ENCODE data around the gene ZNF750. TPM values are rescaled to one million over a fixed set of nuclear protein-coding genes. Genes with fewer than 3 reads are reported as not detected.

Gene ZNF750
- polyA plus RNA-seq, 1 donor (not counting 4 experiments of a cell fraction or from before 2014, with no cell fraction given): 5.5 TPM

DNA sequence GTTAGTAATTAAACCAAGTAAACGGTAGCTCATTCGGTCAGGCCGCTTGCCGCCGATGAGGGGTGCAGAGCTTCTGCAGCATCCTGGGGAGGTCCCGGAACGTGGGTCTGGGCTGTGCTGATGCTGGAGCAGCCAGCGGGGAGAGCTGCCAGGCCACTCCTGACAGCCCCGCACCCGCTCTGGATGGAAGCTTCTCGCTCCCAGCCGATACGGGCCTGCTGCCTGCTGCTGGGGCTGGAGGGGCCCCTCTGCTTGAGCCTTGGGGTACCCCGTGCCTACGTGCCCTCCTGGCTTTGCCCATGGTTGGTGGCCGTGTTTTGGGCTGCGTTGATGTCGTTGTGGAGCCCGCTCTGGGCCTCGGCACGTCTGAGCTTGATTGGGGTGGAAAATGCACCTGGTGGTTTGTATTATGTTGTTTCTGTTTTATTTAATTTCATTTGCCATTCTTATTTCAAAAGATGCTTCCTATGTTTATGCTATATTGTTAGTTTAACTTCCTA, 41.6 kb upstream of the ZNF750 start:
- Histone ChIP-seq H3K27ac (ENCODE audit: control insufficient read depth, insufficient read depth, low read length) (no peak overlapping the region), H3K27me3 (ENCODE audit: control insufficient read depth, extremely low read depth, insufficient read depth, low read length) (no peaks in the 10 kb centered on the region), H3K9ac (ENCODE audit: control insufficient read depth, extremely low read depth, insufficient read depth, low read length) (no peak overlapping the region), H4K20me1 (ENCODE audit: control insufficient read depth, extremely low read depth, insufficient read depth, low read length) (no peaks in the 10 kb centered on the region), H3K4me2 (ENCODE audit: control insufficient read depth, extremely low read depth, insufficient read depth, low read depth, low read length) (no peak overlapping the region), H3K9me3 (ENCODE audit: control insufficient read depth, low read depth, low read length) (no peaks in the 10 kb centered on the region), H3K36me3 (ENCODE audit: control insufficient read depth in 2 of 2, extremely low read depth in 1 of 2, insufficient read depth in 2 of 2, low read length in 2 of 2) (peaks cover 4 to 16% of the 10 kb centered on the region in 2 experiments), H3K79me2 (ENCODE audit: control insufficient read depth, insufficient read depth, low read length) (peaks cover 42% of the 10 kb centered on the region), H3K4me1 (ENCODE audit: control insufficient read depth, extremely low read depth, insufficient read depth, low read length) (peaks cover 11% of the 10 kb centered on the region), H2AFZ (ENCODE audit: control insufficient read depth, low read length) (no peak overlapping the region), H3K4me3 (ENCODE audit: control insufficient read depth in 2 of 3, extremely low read depth in 1 of 3, insufficient read depth in 2 of 3, low read depth in 1 of 3, low read length in 3 of 3) (no peak overlapping the region), H3K9me1 (ENCODE audit: control insufficient read depth, extremely low read depth, insufficient read depth, low read length) (no peaks in the 10 kb centered on the region)
- dilution Hi-C loops (cut with MboI; ENCODE audit: extremely low pct_ligation_motif_present, low sequenced_read_pairs): no loop called here
- TF ChIP-seq EZH2 (IDR thresholded peaks at IDR 0.05; ENCODE audit: low read length): no peak
- TF ChIP-seq, protein P1, sequence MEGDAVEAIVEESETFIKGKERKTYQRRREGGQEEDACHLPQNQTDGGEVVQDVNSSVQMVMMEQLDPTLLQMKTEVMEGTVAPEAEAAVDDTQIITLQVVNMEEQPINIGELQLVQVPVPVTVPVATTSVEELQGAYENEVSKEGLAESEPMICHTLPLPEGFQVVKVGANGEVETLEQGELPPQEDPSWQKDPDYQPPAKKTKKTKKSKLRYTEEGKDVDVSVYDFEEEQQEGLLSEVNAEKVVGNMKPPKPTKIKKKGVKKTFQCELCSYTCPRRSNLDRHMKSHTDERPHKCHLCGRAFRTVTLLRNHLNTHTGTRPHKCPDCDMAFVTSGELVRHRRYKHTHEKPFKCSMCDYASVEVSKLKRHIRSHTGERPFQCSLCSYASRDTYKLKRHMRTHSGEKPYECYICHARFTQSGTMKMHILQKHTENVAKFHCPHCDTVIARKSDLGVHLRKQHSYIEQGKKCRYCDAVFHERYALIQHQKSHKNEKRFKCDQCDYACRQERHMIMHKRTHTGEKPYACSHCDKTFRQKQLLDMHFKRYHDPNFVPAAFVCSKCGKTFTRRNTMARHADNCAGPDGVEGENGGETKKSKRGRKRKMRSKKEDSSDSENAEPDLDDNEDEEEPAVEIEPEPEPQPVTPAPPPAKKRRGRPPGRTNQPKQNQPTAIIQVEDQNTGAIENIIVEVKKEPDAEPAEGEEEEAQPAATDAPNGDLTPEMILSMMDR (optimal IDR thresholded peaks at IDR 0.05 in 1 of 3, IDR thresholded peaks at IDR 0.05 in 1 of 3, conservative IDR thresholded peaks at IDR 0.05 in 1 of 3; ENCODE audit: extremely low read depth in 1 of 3, insufficient read depth in 2 of 3, low read length in 3 of 3): no peak
- DNase-seq (ENCODE audit: low read depth, low spot score) (no peak), FAIRE-seq (no peak)

DNA sequence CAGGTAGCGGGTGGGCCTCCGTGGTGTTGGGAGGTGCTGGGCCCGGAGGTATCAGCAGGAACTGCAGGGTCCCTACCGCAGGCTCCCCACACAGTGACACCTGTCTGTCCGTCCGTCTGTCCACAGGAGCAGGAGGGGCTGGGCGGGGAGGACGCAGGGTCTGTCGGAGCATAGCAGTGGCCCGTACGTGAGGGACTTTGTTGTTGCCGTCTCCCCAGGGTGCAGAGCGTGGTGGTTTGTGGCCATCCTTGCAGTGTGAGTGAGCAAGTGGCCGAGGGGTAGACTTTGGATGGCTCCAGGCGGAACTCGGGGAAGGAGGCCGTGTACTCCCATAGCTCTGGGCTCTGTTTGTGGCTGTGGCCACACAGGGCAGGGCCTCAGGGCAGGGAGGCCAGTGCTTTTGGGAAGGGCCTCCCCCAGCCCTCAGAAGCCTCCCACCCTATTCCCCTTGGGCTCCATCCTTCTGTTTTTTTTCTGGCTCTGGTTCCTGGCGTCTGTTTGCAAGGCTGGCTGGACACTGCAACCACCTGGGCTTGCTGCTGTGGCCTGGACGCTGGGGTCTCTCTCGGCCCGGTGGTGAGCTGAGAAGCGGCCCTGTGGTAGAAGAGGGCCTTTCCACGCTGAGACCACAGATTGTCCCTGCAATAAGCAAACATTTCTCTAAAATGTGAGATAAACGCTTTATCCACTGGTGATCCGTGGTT, 41.0 kb upstream of the ZNF750 start:
- TF ChIP-seq, protein P1 (optimal IDR thresholded peaks at IDR 0.05 in 1 of 3, IDR thresholded peaks at IDR 0.05 in 1 of 3, conservative IDR thresholded peaks at IDR 0.05 in 1 of 3; ENCODE audit: extremely low read depth in 1 of 3, insufficient read depth in 2 of 3, low read length in 3 of 3): no peak
- TF ChIP-seq EZH2 (IDR thresholded peaks at IDR 0.05; ENCODE audit: low read length): no peak
- Histone ChIP-seq H3K27ac (ENCODE audit: control insufficient read depth, insufficient read depth, low read length) (no peak overlapping the region), H4K20me1 (ENCODE audit: control insufficient read depth, extremely low read depth, insufficient read depth, low read length) (no peaks in the 10 kb centered on the region), H3K4me2 (ENCODE audit: control insufficient read depth, extremely low read depth, insufficient read depth, low read depth, low read length) (no peak overlapping the region), H2AFZ (ENCODE audit: control insufficient read depth, low read length) (no peak overlapping the region), H3K27me3 (ENCODE audit: control insufficient read depth, extremely low read depth, insufficient read depth, low read length) (no peaks in the 10 kb centered on the region), H3K9me3 (ENCODE audit: control insufficient read depth, low read depth, low read length) (no peaks in the 10 kb centered on the region), H3K9me1 (ENCODE audit: control insufficient read depth, extremely low read depth, insufficient read depth, low read length) (no peaks in the 10 kb centered on the region), H3K36me3 (ENCODE audit: control insufficient read depth in 2 of 2, extremely low read depth in 1 of 2, insufficient read depth in 2 of 2, low read length in 2 of 2) (peaks cover 4 to 16% of the 10 kb centered on the region in 2 experiments), H3K4me1 (ENCODE audit: control insufficient read depth, extremely low read depth, insufficient read depth, low read length) (peaks cover 17% of the 10 kb centered on the region), H3K79me2 (ENCODE audit: control insufficient read depth, insufficient read depth, low read length) (peaks cover 42% of the 10 kb centered on the region), H3K4me3 (ENCODE audit: control insufficient read depth in 2 of 3, extremely low read depth in 1 of 3, insufficient read depth in 2 of 3, low read depth in 1 of 3, low read length in 3 of 3) (no peak overlapping the region), H3K9ac (ENCODE audit: control insufficient read depth, extremely low read depth, insufficient read depth, low read length) (no peak overlapping the region)
- no peak for FAIRE-seq
- dilution Hi-C loops (cut with MboI; ENCODE audit: extremely low pct_ligation_motif_present, low sequenced_read_pairs): no loop called here
- no peak for DNase-seq (ENCODE audit: low read depth, low spot score)

All from keratinocyte (primary cell).